NCI-H1092 (cell line): Measurements from ENCODE around the gene TEPSIN.

Source experiments
- DNase-seq: peaks from one replicate; lab custom pipeline; 2025; lab: John Stamatoyannopoulos, UW

TEPSIN gene

GRCh38 chr17:81250286-81251093 is 11.6 kb upstream of the TEPSIN start:
- DNase-seq: peak; percentile 36

- no peak for DNase-seq
These were observed 10.6 kb upstream of the TEPSIN start for GRCh38 chr17:81249223-81250040.

GRCh38 chr17:81248649-81249048 is 9.8 kb upstream of the TEPSIN start:
- DNase-seq: no peak

- no peak for DNase-seq
These were observed 8.6 kb upstream of the TEPSIN start for GRCh38 chr17:81247339-81247990.

- DNase-seq: no peak
These were observed 8.0 kb upstream of the TEPSIN start for GRCh38 chr17:81246679-81247338.

GRCh38 chr17:81246343-81246670 is 7.5 kb upstream of the TEPSIN start:
- no peak for DNase-seq

GRCh38 chr17:81245665-81246342 is 6.9 kb upstream of the TEPSIN start:
- DNase-seq: no peak

- no peak for DNase-seq
These were observed 6.3 kb upstream of the TEPSIN start for GRCh38 chr17:81245024-81245664.

- no peak for DNase-seq
These were observed 5.6 kb upstream of the TEPSIN start for GRCh38 chr17:81244358-81245023.

- DNase-seq: no peak
These were observed 4.4 kb upstream of the TEPSIN start for GRCh38 chr17:81243333-81243664.

- no peak for DNase-seq
These were observed 3.8 kb upstream of the TEPSIN start for GRCh38 chr17:81242421-81243332.

- no peak for DNase-seq
These were observed 3.0 kb upstream of the TEPSIN start for GRCh38 chr17:81241648-81242420.

- no peak for DNase-seq
These were observed 2.3 kb upstream of the TEPSIN start for GRCh38 chr17:81241203-81241602.

- DNase-seq: no peak
These were observed 1.9 kb upstream of the TEPSIN start for GRCh38 chr17:81240761-81241160.

- no peak for DNase-seq
These were observed 1.1 kb upstream of the TEPSIN start for GRCh38 chr17:81239714-81240555.

- no peak for DNase-seq
These were observed 403 bp downstream of the TEPSIN start for GRCh38 chr17:81238490-81238814.

- DNase-seq: no peak
These were observed 1.0 kb downstream of the TEPSIN start for GRCh38 chr17:81237591-81238489.
